ENCODE data around the gene ANKRD34B.

Gene ANKRD34B

DNA sequence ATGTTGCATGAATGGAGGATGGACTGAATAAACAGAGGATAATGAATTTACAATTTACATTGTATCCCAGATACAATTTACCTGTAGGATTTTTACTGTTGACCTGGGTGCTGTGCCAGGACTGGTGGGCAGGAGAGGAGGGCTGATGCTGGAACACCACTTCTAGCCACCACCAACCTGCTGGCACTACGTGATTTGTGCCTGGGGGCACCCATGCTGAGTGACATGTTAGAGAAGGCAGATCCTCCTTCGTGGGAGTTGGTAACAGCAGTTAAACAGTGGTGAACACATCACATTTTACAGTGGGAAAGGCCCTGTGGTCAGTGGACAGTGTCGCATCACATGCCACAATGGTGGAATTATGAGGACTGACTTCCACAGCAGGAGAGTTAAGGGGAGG is 3.0 kb upstream of the ANKRD34B start:
- no peak for DNase-seq (ENCODE audit: extremely low read depth in 1 of 2, low read depth in 1 of 2)

DNA sequence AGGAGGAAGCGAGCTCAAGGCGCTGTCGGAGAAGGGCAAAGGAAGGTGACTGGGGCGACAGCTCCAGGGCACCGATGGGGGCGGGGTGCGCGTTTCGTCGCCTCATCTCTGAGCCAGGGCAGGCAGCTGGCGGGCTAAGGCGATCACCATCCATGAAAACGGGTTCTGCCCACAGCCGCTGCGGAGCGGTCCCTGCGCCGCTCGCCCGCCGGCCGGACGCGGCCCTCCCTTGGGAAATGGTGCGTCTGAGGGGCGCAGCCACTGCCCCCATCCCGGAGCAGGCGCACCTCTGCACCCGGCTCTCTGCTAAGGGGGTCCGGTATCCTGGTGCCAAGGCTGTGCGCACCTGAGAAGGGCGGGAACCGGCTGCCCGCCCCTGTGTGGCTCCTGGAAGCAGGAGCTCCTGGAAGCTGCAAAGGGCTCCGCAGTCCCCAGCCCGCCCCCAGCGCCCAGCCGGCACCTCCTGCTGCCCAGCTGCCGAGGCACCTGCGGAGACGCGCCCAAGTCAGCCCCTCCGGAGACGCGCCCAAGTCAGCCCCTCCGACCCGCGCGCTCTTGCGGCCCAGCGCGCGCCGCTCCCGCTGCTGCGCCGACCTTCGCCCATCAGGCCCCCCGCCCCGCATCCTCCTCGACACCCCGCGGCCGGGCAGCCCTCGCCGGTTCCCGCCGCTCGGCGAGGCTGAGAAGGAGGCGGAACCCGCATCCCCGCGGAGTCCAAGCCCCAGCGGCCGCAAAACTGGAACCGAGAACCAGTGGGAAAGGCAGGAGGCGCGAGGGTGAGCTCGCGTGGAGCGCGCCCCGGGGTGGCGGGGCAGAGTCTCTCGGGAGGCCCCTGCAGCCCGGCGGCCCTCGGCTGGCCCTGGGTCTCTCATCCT is 757 bp downstream of the ANKRD34B start:
- DNase-seq (ENCODE audit: extremely low read depth in 1 of 2, low read depth in 1 of 2), result no peak

DNA sequence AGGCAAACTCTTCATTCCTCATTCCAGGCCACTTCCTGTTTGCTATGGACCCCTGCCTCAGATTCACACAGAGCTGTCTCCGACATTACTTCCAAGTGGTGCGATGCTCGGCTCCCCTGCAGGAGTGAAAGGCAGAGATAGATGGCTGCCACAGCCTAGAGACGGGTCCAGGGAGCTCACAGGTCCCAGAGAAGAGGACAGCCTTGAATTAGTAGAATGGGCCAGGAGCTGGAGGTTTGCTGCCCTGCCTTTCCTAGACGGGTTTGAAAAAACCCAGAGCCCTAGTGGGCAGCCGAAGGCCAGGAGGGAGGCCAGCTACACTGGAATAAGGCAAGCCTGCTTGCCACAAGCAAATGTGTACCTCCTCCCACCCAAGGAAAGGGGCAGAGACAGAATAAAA is 1.8 kb downstream of the ANKRD34B start:
- no peak for DNase-seq (ENCODE audit: extremely low read depth in 1 of 2, low read depth in 1 of 2)

DNA sequence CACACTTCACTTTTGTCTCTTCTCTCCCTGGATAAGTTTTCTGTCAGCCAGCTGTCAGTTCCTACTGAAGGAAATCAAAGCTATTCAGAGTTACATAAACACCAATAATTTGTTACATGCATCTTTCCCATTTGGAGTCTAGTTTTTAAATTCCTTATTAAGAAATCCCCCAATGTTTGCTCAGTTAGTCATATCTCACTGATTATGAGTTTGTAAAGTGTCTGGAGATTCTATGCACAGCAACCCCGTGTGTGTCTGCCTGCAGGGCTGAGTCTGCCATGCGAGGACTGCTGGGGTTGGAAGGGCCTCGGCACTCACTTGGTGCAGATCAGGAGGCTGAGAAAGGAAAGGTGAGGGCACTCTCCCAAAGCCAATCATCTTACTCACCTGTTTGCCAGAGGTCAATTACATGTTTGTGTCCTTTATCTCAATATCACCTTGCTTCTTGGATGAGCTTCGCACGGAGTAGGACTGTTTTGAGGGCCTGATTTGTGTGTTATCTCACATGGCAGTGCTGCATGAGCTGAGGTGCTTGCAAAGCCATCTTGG is 3.3 kb downstream of the ANKRD34B start:
- DNase-seq (ENCODE audit: extremely low read depth in 1 of 2, low read depth in 1 of 2), result no peak

DNA sequence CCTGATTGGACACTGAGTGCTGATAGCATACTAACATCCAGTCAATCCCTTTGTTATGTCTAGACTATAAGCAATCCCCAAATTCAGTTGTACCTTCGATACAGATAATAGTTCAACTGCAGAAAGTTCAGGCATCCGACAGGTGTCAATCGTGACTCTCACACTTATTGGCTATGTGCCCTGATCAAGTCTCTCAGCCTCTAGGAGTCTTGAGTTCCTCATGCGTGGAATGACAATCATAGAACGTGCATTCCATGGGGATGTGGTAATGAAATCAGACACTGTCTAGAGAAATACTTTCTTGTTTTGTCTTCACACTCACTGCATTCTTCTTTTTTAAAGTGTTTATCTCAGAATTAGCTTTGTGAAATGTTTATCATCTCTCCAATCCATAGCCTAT is 4.8 kb downstream of the ANKRD34B start:
- DNase-seq (ENCODE audit: extremely low read depth in 1 of 2, low read depth in 1 of 2), result no peak

DNA sequence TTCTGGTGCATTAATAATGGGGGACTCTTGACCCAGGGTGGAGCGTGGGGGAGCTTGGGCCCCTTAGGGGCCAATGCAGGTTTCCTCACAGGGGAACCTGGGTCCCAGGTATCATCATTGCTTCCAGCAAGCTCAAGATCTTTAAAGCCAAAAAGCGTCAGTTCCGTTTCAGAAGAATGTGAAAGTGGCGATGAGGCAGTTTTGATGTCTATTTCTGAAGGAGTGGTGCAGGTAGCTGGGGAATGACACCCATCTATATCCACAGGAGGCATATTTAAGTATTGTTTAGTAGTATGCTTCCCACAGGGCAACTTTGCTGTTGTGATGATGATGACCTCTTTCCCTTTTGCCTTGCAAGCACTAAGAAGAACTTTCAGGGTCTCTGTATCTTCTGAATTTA is 10.8 kb downstream of the ANKRD34B start:
- DNase-seq (ENCODE audit: extremely low read depth in 1 of 2, low read depth in 1 of 2), result no peak

DNA sequence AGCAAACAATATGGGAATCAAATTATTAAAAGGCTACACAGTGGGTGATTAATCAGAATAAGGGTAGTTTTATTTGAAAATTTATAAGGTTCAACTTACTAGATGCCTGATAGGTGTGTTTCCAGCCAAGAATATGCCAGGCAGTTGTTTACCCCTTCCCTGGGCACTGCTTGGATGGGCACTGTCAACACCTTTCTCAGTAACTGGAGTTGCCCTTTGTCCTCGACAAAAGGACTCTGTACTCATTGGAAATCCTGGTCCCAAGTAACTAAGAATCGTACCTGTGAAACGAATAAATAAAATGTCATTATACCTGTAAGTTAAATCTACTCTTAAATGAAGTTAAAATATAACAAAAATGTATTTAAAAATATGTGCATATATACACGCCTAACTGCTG is 15.0 kb downstream of the ANKRD34B start:
- no peak for DNase-seq (ENCODE audit: extremely low read depth in 1 of 2, low read depth in 1 of 2)

DNA sequence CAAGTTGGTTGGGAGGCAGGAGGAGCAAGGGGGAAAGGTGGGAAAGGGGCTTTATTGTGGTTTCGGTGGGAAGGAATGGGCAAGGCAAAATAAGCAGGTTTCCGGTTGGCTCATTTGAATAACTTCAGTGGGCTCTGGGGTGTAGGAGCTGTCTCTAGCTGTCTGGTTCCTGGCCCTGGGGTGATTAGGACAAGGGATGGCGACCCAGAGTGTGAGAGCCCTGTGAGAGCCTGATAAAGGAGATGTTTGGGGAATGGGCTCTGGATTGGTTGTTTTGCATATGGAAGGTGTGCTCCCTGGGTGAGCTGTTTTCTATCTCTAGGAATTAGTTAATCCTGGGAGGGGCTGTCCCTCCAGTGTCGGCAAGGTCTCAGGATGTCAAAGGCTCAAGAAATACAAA is 15.4 kb downstream of the ANKRD34B start:
- DNase-seq (ENCODE audit: extremely low read depth in 1 of 2, low read depth in 1 of 2), result no peak

DNA sequence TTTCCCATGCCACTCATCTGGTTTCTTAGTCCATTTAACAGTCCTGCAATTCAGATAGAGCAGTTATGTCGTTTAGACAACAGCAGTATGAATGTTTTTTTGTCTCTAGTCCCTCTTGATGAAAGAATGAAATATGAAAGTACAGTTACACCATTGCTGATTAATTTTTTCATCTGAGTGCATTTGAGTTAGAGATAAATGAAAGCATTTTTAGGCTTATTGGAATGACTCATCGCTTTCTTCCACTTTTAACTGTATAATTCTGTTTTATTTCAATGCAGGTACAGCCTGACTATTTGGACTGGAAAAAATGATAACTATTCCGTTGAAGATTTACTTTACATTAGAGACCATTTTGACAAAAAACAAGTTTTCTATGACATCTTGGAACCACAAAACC is 28.7 kb downstream of the ANKRD34B start:
- DNase-seq (ENCODE audit: extremely low read depth in 1 of 2, low read depth in 1 of 2), result no peak

DNA sequence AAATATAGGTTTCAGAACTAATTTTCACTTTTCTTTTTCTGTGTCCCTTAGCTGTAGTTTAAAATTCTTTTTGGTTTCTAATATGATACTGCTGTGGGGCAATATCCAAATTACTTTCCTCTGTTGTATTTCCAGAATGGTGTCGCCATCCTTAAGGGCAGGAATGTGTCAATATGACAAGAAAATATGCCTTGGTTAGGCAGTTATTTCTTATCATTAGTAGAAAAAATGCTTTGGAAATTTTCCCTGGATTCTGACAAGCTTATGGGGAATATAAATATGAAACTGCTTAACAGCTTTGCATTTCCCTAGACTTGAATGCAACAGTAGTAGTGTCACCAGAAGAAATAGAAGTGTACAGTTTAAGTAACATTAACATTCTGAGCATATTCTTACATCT is 29.4 kb downstream of the ANKRD34B start:
- DNase-seq (ENCODE audit: extremely low read depth in 1 of 2, low read depth in 1 of 2), result no peak

DNA sequence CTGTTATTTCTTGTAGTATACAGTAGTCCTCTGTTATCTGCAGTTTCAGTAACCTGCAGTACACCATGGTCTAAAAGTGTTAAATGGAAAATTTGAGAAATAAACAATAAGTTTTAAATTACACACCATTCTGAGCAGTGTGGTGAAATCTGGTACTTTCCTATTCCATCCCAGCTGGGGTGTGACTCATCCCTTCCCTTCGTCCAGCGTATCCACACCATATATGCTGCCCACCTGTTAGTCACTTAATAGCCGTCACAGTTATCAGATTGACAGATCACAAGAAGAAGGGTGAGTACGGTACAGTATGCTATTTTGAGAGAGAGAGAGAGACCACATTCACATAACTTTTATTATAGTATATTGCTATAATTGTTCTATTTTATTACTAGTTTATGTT is 53.3 kb downstream of the ANKRD34B start:
- peak; percentile 8 to 20 for DNase-seq (ENCODE audit: extremely low read depth in 1 of 2, low read depth in 1 of 2)

DNA sequence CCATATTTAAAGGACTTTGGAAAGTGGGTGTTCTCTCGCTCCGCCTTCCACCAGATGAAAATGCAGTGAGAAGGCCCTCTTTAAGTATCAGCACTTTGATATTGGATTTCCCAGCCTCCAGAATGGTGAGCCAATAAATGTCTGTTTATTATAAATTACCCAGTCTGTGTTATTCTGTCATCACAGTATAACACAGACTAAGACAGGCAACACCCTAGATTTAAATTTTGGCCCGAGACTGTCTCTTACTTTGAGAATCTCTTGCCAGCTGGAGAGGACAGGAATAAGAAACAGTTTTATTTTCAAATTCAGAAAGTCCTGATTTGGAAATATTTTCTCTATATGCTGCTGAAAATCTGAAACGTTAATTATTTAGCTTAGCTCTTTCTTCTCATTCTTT is 60.7 kb downstream of the ANKRD34B start:
- no peak for DNase-seq (ENCODE audit: extremely low read depth in 1 of 2, low read depth in 1 of 2)

DNA sequence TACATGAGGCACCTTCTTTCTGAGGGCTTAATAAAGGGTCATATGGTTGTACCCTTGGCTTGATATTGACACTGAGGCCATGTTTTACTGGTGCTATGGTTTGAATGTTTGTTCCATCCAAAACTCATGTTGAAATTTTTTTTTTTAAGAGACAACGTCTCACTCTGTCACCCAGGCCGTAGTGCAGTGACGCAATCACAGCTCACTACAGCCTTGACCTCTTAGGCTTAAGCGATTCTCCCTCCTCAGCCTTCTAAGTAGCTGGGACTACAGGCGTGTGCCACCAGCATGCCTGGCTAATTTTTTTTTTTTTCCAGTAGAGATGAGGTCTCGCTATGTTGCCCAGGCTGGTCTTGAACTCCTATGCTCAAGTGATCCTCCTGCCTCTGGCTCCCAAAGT is 61.2 kb downstream of the ANKRD34B start:
- no peak for DNase-seq (ENCODE audit: extremely low read depth in 1 of 2, low read depth in 1 of 2)

DNA sequence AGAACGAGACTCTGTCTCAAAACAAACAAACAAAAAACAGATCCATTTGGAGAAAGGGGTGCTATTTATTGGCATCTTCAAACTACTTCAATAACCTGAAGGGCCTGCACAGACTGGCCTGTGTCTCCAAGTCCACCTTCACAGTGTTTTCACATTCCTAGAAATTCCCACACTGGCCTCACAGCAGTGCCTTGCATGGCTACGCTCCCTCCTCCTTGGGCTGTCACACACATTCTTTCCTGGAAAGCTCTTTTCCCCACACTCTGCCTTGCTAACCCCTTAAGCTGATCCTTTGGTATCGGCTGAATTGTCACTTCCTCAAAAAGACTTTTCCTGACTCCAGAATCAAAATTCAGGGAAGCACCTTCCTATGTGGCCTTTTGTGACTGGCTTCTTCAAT is 62.4 kb downstream of the ANKRD34B start:
- no peak for DNase-seq (ENCODE audit: extremely low read depth in 1 of 2, low read depth in 1 of 2)
